Measurements from ENCODE around the gene TGFBI. TPM values are rescaled to one million over a fixed set of nuclear protein-coding genes. Genes with fewer than 3 reads are reported as not detected.

Gene TGFBI
- total RNA-seq, 2 experiments from 2014 or later: 0.58 to 0.97 TPM

DNA sequence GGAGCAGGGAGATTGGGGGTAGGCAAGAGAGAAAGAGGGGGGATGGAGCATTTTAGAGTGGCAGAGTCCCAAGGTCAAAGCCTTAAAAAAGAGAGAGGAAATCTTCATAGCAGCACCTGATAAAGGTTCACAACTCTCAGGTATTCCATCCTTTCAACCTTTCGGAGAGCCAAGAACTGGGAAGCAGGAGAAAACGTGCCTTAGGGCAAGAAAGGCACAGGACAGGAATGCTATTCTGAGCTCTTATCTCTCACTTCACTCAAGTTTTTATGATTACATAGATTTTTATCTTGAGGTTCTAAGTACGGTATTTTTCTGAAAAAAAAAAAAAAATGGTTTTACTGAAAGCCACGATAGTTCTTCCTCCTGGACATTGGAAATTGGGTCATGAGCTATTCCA is 69.4 kb downstream of the TGFBI start:
- ChIA-PET POLR2A (no interaction called here), CTCF (interaction anchor here (0.8 kb wide), 1 partner anchor 16 kb away, joined by 3 read pairs; no protein-coding TSS in a partner anchor)
- intact Hi-C loops (cut with micrococcal nuclease): no loop called here
- no peak for DNase-seq
- Mint-ChIP-seq H3K27ac (no peak overlapping the region), H3K27me3 (peaks cover 5% of the 10 kb centered on the region), H3K4me3 (no peak overlapping the region), H3K36me3 (no peaks in the 10 kb centered on the region), H3K4me1 (ENCODE audit: low read depth) (no peaks in the 10 kb centered on the region), H3K9me3 (no peaks in the 10 kb centered on the region)

DNA sequence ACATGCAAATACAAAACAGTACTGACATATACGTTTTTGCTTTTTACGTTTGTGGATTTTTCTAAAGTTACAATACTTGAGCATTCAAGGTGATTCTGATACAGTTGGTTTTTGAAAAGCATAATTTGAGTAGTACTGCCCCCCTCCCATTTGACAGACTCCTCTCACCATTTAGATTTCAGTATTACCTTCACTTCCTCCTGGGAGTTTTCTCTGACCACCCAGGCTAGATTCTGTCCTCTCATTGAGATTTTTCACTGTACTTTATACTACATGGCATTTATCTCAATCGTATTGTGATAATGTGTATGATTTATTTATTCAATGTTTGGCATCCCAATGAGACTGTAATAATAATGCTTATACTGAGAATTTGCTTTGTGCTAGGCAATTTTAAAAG is 71.1 kb downstream of the TGFBI start:
- ChIA-PET CTCF (interaction anchor here (1.5 kb wide), 1 partner anchor 17 kb away, joined by 12 read pairs; no protein-coding TSS in a partner anchor), POLR2A (no interaction called here)
- Mint-ChIP-seq H3K27ac (no peak overlapping the region), H3K36me3 (no peaks in the 10 kb centered on the region), H3K27me3 (peaks cover 6% of the 10 kb centered on the region), H3K4me1 (ENCODE audit: low read depth) (no peaks in the 10 kb centered on the region), H3K4me3 (no peak overlapping the region), H3K9me3 (no peaks in the 10 kb centered on the region)
- DNase-seq: no peak
- intact Hi-C loops (cut with micrococcal nuclease): no loop called here

DNA sequence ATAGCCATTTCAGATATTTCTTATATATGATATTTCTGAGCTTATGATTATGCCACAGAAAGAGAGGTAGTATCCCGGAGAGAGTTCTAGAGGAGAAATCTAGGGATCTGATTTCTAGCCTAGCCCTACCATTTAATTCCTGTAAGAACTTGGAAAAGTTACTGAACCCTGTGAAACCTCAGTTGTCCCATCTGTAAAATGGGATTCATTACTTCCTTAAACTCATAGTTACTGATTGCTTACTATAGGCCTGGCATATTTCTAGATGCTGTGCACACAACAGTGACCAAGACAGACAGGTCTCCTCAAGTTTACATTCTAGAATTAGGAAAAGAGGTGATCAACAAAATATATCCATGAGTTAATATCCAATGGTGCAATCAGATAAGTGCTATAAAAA is 73.1 kb downstream of the TGFBI start:
- H3K9me3 Mint-ChIP-seq: no peaks in the 10 kb centered on the region
- no peak overlapping the region for H3K4me3 Mint-ChIP-seq
- no peak overlapping the region for H3K27ac Mint-ChIP-seq
- ChIA-PET POLR2A (no interaction called here), CTCF (no interaction called here)
- H3K4me1 Mint-ChIP-seq (ENCODE audit: low read depth): no peaks in the 10 kb centered on the region
- no peak for DNase-seq
- peaks cover 4% of the 10 kb centered on the region for H3K27me3 Mint-ChIP-seq
- no peaks in the 10 kb centered on the region for H3K36me3 Mint-ChIP-seq
- intact Hi-C loops (cut with micrococcal nuclease): no loop called here

DNA sequence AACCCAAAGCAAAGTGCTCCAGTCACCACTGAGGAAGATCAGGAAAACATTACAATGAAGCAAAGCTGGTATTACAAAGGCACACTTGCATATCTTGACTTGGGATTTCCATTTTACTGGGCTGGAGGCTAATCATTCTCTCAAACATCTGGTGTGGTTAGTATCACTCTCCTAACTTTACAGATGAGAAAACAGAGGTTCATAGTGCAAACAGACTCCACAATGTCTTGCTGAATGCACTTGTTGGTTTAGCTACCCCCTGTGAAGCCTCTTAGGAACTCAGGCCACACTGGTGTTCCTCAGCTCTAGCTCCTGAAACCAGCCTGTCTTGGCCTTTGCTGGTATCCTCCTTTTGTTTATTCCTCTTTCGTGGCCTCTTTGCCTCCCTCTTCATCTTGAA is 74.3 kb downstream of the TGFBI start:
- no peak overlapping the region for H3K4me3 Mint-ChIP-seq
- intact Hi-C loops (cut with micrococcal nuclease): no loop called here
- POLR2A ChIA-PET: no interaction called here
- CTCF ChIA-PET: no interaction called here
- H3K36me3 Mint-ChIP-seq: no peaks in the 10 kb centered on the region
- H3K4me1 Mint-ChIP-seq (ENCODE audit: low read depth): no peaks in the 10 kb centered on the region
- H3K9me3 Mint-ChIP-seq: no peaks in the 10 kb centered on the region
- peaks cover 3% of the 10 kb centered on the region for H3K27me3 Mint-ChIP-seq
- no peak for DNase-seq
- H3K27ac Mint-ChIP-seq: no peak overlapping the region

DNA sequence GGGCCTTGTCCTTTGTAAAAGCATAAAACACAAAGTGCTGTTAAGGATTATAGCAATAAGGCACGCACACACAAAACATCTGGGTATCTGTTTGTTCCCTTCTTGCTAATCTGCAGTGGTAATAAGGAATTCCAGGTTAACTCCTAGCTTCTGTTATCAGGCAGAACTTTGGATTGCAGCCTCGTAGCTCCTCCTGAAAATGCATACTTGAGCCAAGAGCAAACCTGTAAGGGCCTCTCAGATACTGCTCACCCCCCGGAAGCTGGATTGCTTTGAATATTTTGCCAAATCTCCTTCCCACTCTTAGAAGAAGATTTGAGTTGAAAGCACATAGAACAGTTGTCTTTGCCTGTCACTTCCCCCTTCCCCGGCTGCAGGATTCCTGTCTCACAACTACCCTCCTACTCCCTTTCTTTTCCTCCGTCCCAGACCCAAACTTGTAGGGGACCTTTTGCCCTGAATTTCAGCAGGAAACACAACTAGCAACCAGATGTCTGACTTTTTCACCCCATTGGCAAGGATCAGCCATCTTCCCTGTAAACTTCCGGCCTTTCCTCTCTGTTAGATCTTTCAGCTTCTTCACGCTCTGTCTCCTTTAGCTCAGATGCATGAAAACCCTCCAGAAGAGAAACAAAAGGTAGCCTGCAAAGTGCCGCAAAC is 75.6 kb downstream of the TGFBI start:
- intact Hi-C loops (cut with micrococcal nuclease): no loop called here
- ChIA-PET CTCF (no interaction called here), POLR2A (no interaction called here)
- H3K27me3 Mint-ChIP-seq: peaks cover 3% of the 10 kb centered on the region
- no peaks in the 10 kb centered on the region for H3K36me3 Mint-ChIP-seq
- H3K4me3 Mint-ChIP-seq: no peak overlapping the region
- H3K4me1 Mint-ChIP-seq (ENCODE audit: low read depth): no peaks in the 10 kb centered on the region
- no peak overlapping the region for H3K27ac Mint-ChIP-seq
- H3K9me3 Mint-ChIP-seq: no peaks in the 10 kb centered on the region
- DNase-seq: no peak

DNA sequence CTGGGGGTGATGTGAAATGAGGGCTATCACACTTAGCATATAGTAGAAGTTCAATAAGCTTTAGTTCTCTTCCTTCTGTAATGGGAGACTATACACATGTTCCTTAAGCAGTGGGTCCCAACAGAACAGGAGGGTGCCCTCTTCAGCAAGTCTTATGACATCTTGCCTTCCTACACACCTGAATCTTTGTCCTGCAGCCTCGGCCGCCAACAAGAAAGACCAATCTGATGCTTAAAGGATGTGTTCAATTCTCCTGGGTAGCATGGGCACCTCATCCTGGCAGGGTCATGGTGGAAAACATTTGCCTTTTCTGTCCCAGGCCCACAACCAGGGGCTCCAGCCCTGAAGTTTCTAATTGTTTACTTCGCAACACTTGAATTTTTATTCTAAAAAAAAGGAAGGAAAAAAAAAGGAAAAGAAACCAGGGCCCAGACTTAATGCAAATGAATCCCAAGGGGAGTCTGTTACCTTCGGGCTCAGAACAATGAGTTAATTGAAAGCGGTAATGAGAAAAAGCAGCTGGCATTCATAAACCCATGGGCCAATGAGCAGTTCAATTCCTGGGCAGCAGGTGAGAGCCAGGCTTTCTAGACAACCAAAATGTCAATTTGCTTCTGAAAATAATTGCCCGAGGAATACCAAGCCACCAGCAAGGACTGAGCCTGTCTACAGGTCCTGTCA is 77.7 kb downstream of the TGFBI start:
- intact Hi-C loops (cut with micrococcal nuclease): no loop called here
- Mint-ChIP-seq H3K4me1 (ENCODE audit: low read depth) (no peaks in the 10 kb centered on the region), H3K27ac (no peak overlapping the region), H3K36me3 (no peaks in the 10 kb centered on the region), H3K4me3 (no peak overlapping the region), H3K9me3 (no peaks in the 10 kb centered on the region), H3K27me3 (peaks cover 3% of the 10 kb centered on the region)
- DNase-seq: no peak
- ChIA-PET POLR2A (no interaction called here), CTCF (no interaction called here)

DNA sequence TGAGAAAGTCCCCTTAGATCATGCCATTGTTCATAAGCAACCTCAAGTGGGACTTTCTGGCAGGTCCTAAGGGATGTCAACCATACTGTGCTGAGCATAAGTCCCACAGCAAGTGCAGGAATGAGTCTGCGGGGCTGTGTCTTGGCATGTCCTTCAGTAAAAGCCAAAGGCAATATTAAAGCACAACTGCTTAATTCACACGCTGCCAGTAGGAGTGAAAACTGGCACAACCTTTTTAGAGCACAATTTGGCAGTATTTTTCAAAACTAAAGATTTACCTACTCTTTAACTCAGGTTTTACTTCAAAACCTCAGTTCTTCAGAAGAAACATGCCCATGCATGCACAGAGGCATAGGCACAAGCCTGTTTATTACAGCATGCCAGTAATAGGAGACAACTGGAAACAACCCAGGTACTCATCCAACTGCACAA is 79.4 kb downstream of the TGFBI start:
- Mint-ChIP-seq H3K27me3 (peaks cover 5% of the 10 kb centered on the region), H3K27ac (no peak overlapping the region), H3K9me3 (no peaks in the 10 kb centered on the region), H3K4me3 (no peak overlapping the region), H3K36me3 (no peaks in the 10 kb centered on the region), H3K4me1 (ENCODE audit: low read depth) (no peaks in the 10 kb centered on the region)
- ChIA-PET CTCF (no interaction called here), POLR2A (no interaction called here)
- intact Hi-C loops (cut with micrococcal nuclease): no loop called here
- DNase-seq: no peak

DNA sequence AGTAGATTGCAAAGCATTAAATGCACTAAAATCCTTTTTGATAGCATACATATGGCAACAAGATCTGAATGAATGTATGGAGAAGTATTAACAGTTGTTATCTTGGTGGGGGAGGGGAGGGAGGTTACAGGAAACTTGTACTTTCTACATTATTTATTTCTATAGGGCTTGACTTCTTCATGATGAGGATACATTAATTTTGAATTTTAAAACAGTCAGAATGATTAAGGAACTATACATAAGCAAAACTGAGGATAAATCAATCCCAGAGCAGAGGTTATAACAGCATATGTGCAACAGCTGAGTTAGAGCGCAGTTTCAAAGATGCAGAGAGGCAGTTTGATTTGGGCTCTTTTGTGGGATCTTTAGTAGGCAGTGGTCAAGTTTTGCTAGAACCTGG is 80.0 kb downstream of the TGFBI start:
- CTCF ChIA-PET: no interaction called here

DNA sequence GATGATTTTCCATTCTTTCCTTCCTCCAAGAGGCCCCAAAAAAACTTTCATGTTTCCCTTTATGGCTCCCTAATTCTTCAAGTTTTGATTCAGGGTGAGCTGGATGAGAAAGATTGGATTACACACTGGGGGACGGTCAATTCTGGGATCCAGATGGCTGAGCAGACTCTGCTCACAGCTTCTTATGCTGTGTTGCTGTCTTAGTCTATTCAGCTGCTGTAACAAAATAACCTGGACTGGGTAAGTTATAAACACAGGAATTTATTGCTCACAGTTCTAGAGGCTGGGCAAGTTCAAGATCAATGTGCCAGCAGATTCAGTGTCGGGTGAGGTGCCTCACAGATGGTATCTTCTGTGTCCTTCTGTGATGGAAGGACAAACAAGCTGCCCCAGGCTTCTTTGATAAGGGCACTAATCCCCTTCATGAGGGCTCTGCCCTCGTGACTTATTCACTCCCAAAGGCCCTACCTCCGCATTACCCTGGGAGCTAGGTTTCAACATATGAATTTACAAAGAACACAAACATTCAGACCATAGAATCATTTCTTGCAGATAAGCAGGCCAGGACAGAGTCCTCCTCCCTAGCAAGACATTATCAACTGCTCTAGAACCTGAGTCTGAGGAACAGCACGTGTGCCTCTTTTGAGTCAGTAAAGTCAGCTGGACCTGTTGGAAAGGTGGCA is 80.8 kb downstream of the TGFBI start:
- Mint-ChIP-seq H3K27me3 (peaks cover 4% of the 10 kb centered on the region), H3K27ac (no peak overlapping the region), H3K4me3 (no peak overlapping the region), H3K9me3 (no peaks in the 10 kb centered on the region), H3K4me1 (ENCODE audit: low read depth) (no peaks in the 10 kb centered on the region), H3K36me3 (no peaks in the 10 kb centered on the region)
- ChIA-PET POLR2A (no interaction called here), CTCF (interaction anchor here (1.5 kb wide), 1 partner anchor 16 kb away, joined by 3 read pairs; no protein-coding TSS in a partner anchor)
- intact Hi-C loops (cut with micrococcal nuclease): no loop called here
- no peak for DNase-seq

More for the DNA sequence above, 80.0 kb downstream of the TGFBI start:
- POLR2A ChIA-PET: no interaction called here
- Mint-ChIP-seq H3K9me3 (no peaks in the 10 kb centered on the region), H3K36me3 (no peaks in the 10 kb centered on the region), H3K27ac (no peak overlapping the region), H3K4me3 (no peak overlapping the region), H3K4me1 (ENCODE audit: low read depth) (no peaks in the 10 kb centered on the region), H3K27me3 (peaks cover 5% of the 10 kb centered on the region)
- DNase-seq: no peak
- intact Hi-C loops (cut with micrococcal nuclease): no loop called here

Other genes starting within 250 kb of the TGFBI start
- not detected for gene SLC25A48, start 194.3 kb upstream of the TGFBI start, total RNA-seq
- 100 to 1,000 TPM; 123 to 136 TPM for gene IL9, start 133.1 kb upstream of the TGFBI start, total RNA-seq
- not detected for gene LECT2, start 74.0 kb upstream of the TGFBI start, total RNA-seq
- gene SMAD5, start 103.9 kb downstream of the TGFBI start, total RNA-seq: 10 to 100 TPM in 1 of 2 experiments, 1 to 10 TPM in 1; 9.6 to 10.9 TPM
- gene SMIM32, start 164.2 kb downstream of the TGFBI start, total RNA-seq: not detected